H1 (cell line): ENCODE data around the gene ESRRB.

ENCODE experiments used
- CEBPB ChIP-seq: IDR thresholded peaks from 2 replicates; pipeline ENCODE4 v1.6.1; 2012; ENCODE audit warnings: low read depth, low read length
- CREB1 ChIP-seq: IDR thresholded peaks from 2 replicates; pipeline ENCODE4 v1.6.1; 2012; ENCODE audit warnings: inconsistent platforms
- CTCF ChIP-seq, 3 experiments: IDR thresholded peaks; 1 replicate in 2 of 3; 2 replicates in 1 of 3; pipeline versions ENCODE4 v1.5.1 to v1.6.1; 2011; ENCODE audit warnings: low read length in 3 of 3, mild to moderate bottlenecking in 3 of 3, inconsistent platforms in 2 of 3, low read depth in 1 of 3, moderate library complexity in 1 of 3; ENCODE audit not compliant: insufficient read depth in 1 of 3; ENCODE audit errors: control extremely low read depth in 1 of 3
- EP300 ChIP-seq, 2 experiments: IDR thresholded peaks; 1 replicate in 1 of 2; 2 replicates in 1 of 2; pipeline ENCODE4 v1.6.1; 2011 to 2012; ENCODE audit warnings: low read depth in 2 of 2, low read length in 2 of 2, mild to moderate bottlenecking in 2 of 2, borderline replicate concordance in 1 of 2, inconsistent platforms in 1 of 2, moderate library complexity in 1 of 2
- GABPA ChIP-seq: IDR thresholded peaks from 2 replicates; pipeline ENCODE4 v1.6.1; 2011; ENCODE audit warnings: mild to moderate bottlenecking, low read length, moderate library complexity, borderline replicate concordance; ENCODE audit not compliant: insufficient read depth
- HDAC2 ChIP-seq, 2 experiments: fragments of 300-600 bp in 1 of 2; sonication (generic) in 1 of 2; IDR thresholded peaks; 2 replicates each; pipeline ENCODE4 v1.6.1; 2011 to 2012; ENCODE audit warnings: low read depth in 2 of 2, low read length in 2 of 2, mild to moderate bottlenecking in 2 of 2, moderate library complexity in 2 of 2, borderline replicate concordance in 1 of 2, inconsistent platforms in 1 of 2
- POLR2A ChIP-seq, 2 experiments: IDR thresholded peaks; 1 replicate in 1 of 2; 2 replicates in 1 of 2; pipeline ENCODE4 v1.6.1; 2011; ENCODE audit warnings: low read depth in 2 of 2, low read length in 2 of 2, mild to moderate bottlenecking in 2 of 2; ENCODE audit errors: control extremely low read depth in 1 of 2
- POLR2AphosphoS5 ChIP-seq: IDR thresholded peaks from 2 replicates; pipeline ENCODE4 v1.6.1; 2011; ENCODE audit warnings: low read depth, low read length
- RFX5 ChIP-seq: IDR thresholded peaks from 2 replicates; pipeline ENCODE4 v1.6.1; 2011; ENCODE audit warnings: low read depth, low read length, improper control_type of control experiment, borderline replicate concordance
- SIRT6 ChIP-seq: IDR thresholded peaks from one replicate; pipeline ENCODE4 v1.7.1; 2012; ENCODE audit warnings: low read length, inconsistent platforms
- SRF ChIP-seq: IDR thresholded peaks from 2 replicates; pipeline ENCODE4 v1.6.1; 2011; ENCODE audit warnings: mild to moderate bottlenecking, low read depth, low read length, moderate library complexity
- SUZ12 ChIP-seq: fragments of 200-600 bp; sonication (generic); IDR thresholded peaks from 2 replicates; pipeline ENCODE4 v1.6.1; 2012; ENCODE audit warnings: mild to moderate bottlenecking, inconsistent platforms, low read length, moderate library complexity, mixed read lengths
- TAF1 ChIP-seq: IDR thresholded peaks from 2 replicates; pipeline ENCODE4 v1.6.1; 2011; ENCODE audit warnings: mild to moderate bottlenecking, low read depth, low read length
- YY1 ChIP-seq: IDR thresholded peaks from 2 replicates; pipeline ENCODE4 v1.6.1; 2011; ENCODE audit warnings: low read depth, mild to moderate bottlenecking, low read length

DNA sequence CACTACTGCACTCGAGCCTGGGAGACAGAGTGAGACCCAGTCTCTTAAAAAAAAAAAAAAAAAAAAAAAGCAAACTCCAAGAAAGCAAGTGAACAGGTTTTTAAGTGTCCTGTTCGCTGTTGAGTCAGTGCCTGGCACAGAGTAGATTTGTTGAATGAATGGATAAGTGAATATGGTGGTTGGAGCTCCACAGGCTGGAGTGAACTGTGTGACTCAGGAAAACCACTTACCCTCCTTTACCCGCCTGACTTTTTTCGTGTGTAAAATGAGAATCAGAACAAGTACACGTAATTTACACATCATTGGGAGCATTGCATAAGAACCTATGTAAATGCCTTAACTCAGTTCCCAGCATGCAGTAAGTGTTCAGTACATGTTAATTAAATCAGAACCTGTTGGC is 24.0 kb upstream of the ESRRB start:
- TF ChIP-seq CEBPB (peak; percentile 55), POLR2A (IDR thresholded peaks at IDR 0.05; ENCODE audit: control extremely low read depth in 1 of 2, low read depth in 2 of 2, low read length in 2 of 2) (no peak), RFX5 (no peak), CTCF (IDR thresholded peaks at IDR 0.05; ENCODE audit: control extremely low read depth in 1 of 3, insufficient read depth in 1 of 3, low read depth in 1 of 3, low read length in 3 of 3) (no peak), GABPA (no peak), SRF (no peak), SUZ12 (no peak), TAF1 (no peak), SIRT6 (no peak), POLR2AphosphoS5 (no peak), HDAC2 (IDR thresholded peaks at IDR 0.05; ENCODE audit: borderline replicate concordance in 1 of 2, low read depth in 2 of 2, low read length in 2 of 2) (no peak), CREB1 (no peak), YY1 (no peak), EP300 (IDR thresholded peaks at IDR 0.05; ENCODE audit: borderline replicate concordance in 1 of 2, low read depth in 2 of 2, low read length in 2 of 2) (no peak)
